WTC11 (cell line): ENCODE data around the gene PTGER1.

Experiments
- FOXP1 ChIP-seq: sonication (generic); formaldehyde crosslinking; IDR thresholded peaks from 2 replicates; pipeline ENCODE4 v1.8.0; 2022; ENCODE audit warnings: missing genetic modification reagents, mild to moderate bottlenecking, moderate library complexity, borderline replicate concordance
- GABPB1 ChIP-seq: sonication (generic); formaldehyde crosslinking; IDR thresholded peaks from 2 replicates; pipeline ENCODE4 v1.8.1; 2023; ENCODE audit warnings: mild to moderate bottlenecking, missing genetic modification reagents
- IRF2 ChIP-seq: sonication (generic); formaldehyde crosslinking; IDR thresholded peaks from 2 replicates; pipeline ENCODE4 v1.8.0; 2022; ENCODE audit warnings: low read depth, missing genetic modification reagents, borderline replicate concordance
- KAT7 ChIP-seq: sonication (generic); formaldehyde crosslinking; IDR thresholded peaks from 2 replicates; pipeline ENCODE4 v1.8.1; 2023; ENCODE audit warnings: missing genetic modification reagents, mild to moderate bottlenecking, borderline replicate concordance
- NFE2L1 ChIP-seq: sonication (generic); formaldehyde crosslinking; IDR thresholded peaks from 2 replicates; pipeline ENCODE4 v1.8.1; 2023; ENCODE audit warnings: missing genetic modification reagents
- NFYB ChIP-seq: sonication (generic); formaldehyde crosslinking; conservative IDR thresholded peaks from 2 replicates; pipeline ENCODE4 v1.8.0; 2022; ENCODE audit warnings: low read depth, missing genetic modification reagents
- NR3C1 ChIP-seq: sonication (generic); formaldehyde crosslinking; conservative IDR thresholded peaks from 2 replicates; pipeline ENCODE4 v1.8.1; 2023; ENCODE audit warnings: low read depth, mild to moderate bottlenecking, missing genetic modification reagents
- RELA ChIP-seq: sonication (generic); formaldehyde crosslinking; IDR thresholded peaks from 2 replicates; pipeline ENCODE4 v1.8.1; 2022; ENCODE audit warnings: missing genetic modification reagents, mild to moderate bottlenecking, borderline replicate concordance
- SP1 ChIP-seq: sonication (generic); formaldehyde crosslinking; conservative IDR thresholded peaks from 2 replicates; pipeline ENCODE4 v1.8.1; 2022; ENCODE audit warnings: missing genetic modification reagents
- ZBTB21 ChIP-seq: sonication (generic); formaldehyde crosslinking; IDR thresholded peaks from 2 replicates; pipeline ENCODE4 v1.8.1; 2023; ENCODE audit warnings: mild to moderate bottlenecking, missing genetic modification reagents, borderline replicate concordance
- TF ChIP-seq, protein P1 (sequence below): fragments of 200-600 bp; IDR thresholded peaks from 2 replicates; pipeline ENCODE4 v1.8.0; 2022; ENCODE audit warnings: antibody characterized with exemption
- TF ChIP-seq, protein P2 (sequence below): sonication (generic); formaldehyde crosslinking; IDR thresholded peaks from 2 replicates; pipeline ENCODE4 v1.8.1; 2023; ENCODE audit warnings: mild to moderate bottlenecking, missing genetic modification reagents, borderline replicate concordance
- TF ChIP-seq, protein P3 (sequence below): sonication (generic); formaldehyde crosslinking; IDR thresholded peaks from 2 replicates; pipeline ENCODE4 v1.8.1; 2023; ENCODE audit warnings: mild to moderate bottlenecking, missing genetic modification reagents
- TF ChIP-seq, protein P4 (sequence below): sonication (generic); formaldehyde crosslinking; IDR thresholded peaks from 2 replicates; pipeline ENCODE4 v1.8.0; 2022; ENCODE audit warnings: mild to moderate bottlenecking, missing genetic modification reagents

DNA sequence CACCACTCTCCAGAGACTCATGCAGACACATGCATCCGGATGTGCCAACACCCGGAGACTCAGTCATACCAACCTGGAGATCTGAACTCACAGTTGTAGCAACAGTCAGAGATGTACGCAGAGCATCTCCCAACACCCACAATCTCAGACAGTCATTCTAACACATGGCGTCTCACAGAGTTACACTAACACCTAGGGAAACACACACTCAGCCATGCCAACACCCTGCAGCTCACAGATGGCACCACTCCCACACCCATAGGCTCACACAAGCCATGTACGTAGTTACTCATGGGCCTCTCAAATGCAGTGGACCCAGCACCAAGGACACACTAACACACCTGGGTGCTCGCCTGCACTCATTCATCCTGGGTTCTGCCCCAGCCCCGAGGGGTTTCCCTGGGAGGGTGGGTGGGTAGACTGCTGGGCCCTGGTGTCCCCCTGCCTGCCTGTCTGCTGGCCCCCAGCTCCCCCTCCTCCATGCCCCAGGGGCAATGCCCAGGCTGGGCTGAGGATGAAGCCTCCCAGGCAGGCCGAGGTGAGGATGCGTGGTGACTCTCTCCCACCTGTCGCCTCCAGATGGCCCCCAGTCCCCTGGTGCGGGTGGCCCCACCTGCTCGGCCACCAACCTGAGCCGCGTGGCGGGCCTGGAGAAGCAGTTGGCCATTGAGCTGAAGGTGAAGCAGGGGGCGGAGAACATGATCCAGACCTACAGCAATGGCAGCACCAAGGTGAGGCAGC, 32.1 kb downstream of the PTGER1 start:
- TF ChIP-seq, protein P1, sequence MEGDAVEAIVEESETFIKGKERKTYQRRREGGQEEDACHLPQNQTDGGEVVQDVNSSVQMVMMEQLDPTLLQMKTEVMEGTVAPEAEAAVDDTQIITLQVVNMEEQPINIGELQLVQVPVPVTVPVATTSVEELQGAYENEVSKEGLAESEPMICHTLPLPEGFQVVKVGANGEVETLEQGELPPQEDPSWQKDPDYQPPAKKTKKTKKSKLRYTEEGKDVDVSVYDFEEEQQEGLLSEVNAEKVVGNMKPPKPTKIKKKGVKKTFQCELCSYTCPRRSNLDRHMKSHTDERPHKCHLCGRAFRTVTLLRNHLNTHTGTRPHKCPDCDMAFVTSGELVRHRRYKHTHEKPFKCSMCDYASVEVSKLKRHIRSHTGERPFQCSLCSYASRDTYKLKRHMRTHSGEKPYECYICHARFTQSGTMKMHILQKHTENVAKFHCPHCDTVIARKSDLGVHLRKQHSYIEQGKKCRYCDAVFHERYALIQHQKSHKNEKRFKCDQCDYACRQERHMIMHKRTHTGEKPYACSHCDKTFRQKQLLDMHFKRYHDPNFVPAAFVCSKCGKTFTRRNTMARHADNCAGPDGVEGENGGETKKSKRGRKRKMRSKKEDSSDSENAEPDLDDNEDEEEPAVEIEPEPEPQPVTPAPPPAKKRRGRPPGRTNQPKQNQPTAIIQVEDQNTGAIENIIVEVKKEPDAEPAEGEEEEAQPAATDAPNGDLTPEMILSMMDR = no peak
- TF ChIP-seq, protein P2, sequence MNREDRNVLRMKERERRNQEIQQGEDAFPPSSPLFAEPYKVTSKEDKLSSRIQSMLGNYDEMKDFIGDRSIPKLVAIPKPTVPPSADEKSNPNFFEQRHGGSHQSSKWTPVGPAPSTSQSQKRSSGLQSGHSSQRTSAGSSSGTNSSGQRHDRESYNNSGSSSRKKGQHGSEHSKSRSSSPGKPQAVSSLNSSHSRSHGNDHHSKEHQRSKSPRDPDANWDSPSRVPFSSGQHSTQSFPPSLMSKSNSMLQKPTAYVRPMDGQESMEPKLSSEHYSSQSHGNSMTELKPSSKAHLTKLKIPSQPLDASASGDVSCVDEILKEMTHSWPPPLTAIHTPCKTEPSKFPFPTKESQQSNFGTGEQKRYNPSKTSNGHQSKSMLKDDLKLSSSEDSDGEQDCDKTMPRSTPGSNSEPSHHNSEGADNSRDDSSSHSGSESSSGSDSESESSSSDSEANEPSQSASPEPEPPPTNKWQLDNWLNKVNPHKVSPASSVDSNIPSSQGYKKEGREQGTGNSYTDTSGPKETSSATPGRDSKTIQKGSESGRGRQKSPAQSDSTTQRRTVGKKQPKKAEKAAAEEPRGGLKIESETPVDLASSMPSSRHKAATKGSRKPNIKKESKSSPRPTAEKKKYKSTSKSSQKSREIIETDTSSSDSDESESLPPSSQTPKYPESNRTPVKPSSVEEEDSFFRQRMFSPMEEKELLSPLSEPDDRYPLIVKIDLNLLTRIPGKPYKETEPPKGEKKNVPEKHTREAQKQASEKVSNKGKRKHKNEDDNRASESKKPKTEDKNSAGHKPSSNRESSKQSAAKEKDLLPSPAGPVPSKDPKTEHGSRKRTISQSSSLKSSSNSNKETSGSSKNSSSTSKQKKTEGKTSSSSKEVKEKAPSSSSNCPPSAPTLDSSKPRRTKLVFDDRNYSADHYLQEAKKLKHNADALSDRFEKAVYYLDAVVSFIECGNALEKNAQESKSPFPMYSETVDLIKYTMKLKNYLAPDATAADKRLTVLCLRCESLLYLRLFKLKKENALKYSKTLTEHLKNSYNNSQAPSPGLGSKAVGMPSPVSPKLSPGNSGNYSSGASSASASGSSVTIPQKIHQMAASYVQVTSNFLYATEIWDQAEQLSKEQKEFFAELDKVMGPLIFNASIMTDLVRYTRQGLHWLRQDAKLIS (CRISPR knock-in tag) = no peak
- TF ChIP-seq IRF2 (CRISPR knock-in tag) (no peak), GABPB1 (no peak), NR3C1 (CRISPR knock-in tag) (no peak), ZBTB21 (CRISPR knock-in tag) (no peak), SP1 (CRISPR knock-in tag) (no peak), NFYB (CRISPR knock-in tag) (no peak), RELA (CRISPR knock-in tag) (no peak), KAT7 (no peak), FOXP1 (CRISPR knock-in tag) (no peak), NFE2L1 (CRISPR knock-in tag) (no peak)
- TF ChIP-seq, protein P3, sequence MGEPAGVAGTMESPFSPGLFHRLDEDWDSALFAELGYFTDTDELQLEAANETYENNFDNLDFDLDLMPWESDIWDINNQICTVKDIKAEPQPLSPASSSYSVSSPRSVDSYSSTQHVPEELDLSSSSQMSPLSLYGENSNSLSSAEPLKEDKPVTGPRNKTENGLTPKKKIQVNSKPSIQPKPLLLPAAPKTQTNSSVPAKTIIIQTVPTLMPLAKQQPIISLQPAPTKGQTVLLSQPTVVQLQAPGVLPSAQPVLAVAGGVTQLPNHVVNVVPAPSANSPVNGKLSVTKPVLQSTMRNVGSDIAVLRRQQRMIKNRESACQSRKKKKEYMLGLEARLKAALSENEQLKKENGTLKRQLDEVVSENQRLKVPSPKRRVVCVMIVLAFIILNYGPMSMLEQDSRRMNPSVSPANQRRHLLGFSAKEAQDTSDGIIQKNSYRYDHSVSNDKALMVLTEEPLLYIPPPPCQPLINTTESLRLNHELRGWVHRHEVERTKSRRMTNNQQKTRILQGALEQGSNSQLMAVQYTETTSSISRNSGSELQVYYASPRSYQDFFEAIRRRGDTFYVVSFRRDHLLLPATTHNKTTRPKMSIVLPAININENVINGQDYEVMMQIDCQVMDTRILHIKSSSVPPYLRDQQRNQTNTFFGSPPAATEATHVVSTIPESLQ (CRISPR knock-in tag) = no peak
- TF ChIP-seq, protein P4, sequence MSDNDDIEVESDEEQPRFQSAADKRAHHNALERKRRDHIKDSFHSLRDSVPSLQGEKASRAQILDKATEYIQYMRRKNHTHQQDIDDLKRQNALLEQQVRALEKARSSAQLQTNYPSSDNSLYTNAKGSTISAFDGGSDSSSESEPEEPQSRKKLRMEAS (CRISPR knock-in tag) = no peak
